Small intestine (tissue), 7 donors: ENCODE results near the gene LRFN2. TPM values are rescaled to one million over a fixed set of nuclear protein-coding genes. Genes with fewer than 3 reads are reported as not detected.

Experiments
- DNase-seq, 2 donors: peaks; one replicate each; pipeline versions ENCODE4 v3.0.0 to v3.0.0-alpha.2; 2013
- FAIRE-seq: peaks from 2 replicates; lab custom pipeline; 2012; peaks lifted over from hg19 to GRCh38; lab: Jason Lieb, UNC
- H3K27ac ChIP-seq, 3 donors: one replicate each; pipeline ENCODE4 v1.5.1; 2013; ENCODE audit warnings: low read length in 2 of 3, mild to moderate bottlenecking in 2 of 3, control low read depth in 1 of 3, inconsistent platforms in 1 of 3, low read depth in 1 of 3, moderate library complexity in 1 of 3
- H3K27me3 ChIP-seq, 3 donors: one replicate each; pipeline ENCODE4 v1.6.1; 2013; ENCODE audit warnings: low read length in 3 of 3, inconsistent platforms in 1 of 3; ENCODE audit not compliant: control insufficient read depth in 3 of 3, insufficient read depth in 3 of 3
- H3K36me3 ChIP-seq, 3 donors: one replicate each; pipeline ENCODE4 v1.6.1; 2013; ENCODE audit warnings: low read length in 3 of 3, inconsistent platforms in 1 of 3, low read depth in 1 of 3, mild to moderate bottlenecking in 1 of 3, moderate library complexity in 1 of 3; ENCODE audit not compliant: control insufficient read depth in 3 of 3, insufficient read depth in 2 of 3
- H3K4me1 ChIP-seq, 3 donors: one replicate each; pipeline ENCODE4 v1.6.1; 2013; ENCODE audit warnings: low read length in 2 of 3, inconsistent platforms in 1 of 3, low read depth in 1 of 3, mild to moderate bottlenecking in 1 of 3, moderate library complexity in 1 of 3; ENCODE audit not compliant: control insufficient read depth in 3 of 3, insufficient read depth in 2 of 3
- H3K4me3 ChIP-seq, 3 donors: one replicate each; pipeline ENCODE4 v1.5.1; 2013; ENCODE audit warnings: low read length in 3 of 3, control low read depth in 1 of 3, inconsistent platforms in 1 of 3, low read depth in 1 of 3, mild to moderate bottlenecking in 1 of 3, moderate library complexity in 1 of 3
- H3K9me3 ChIP-seq, 2 donors: one replicate each; pipeline ENCODE4 v1.6.1; 2013; ENCODE audit warnings: low read depth in 1 of 2, low read length in 1 of 2; ENCODE audit not compliant: control insufficient read depth in 2 of 2, insufficient read depth in 1 of 2
- WGBS, 3 donors: extraction: QIAGEN DNeasy Blood & Tissue Kit; methylation state at CpG; one replicate each; pipeline ENCODE4 v1.1.7; 2013; 5-methylcytosine and 5-hydroxymethylcytosine counted together
- polyA plus RNA-seq, 4 donors: library from polyadenylated mRNA; stranded (reverse) in 3 of 4; unstranded in 1 of 4; fragments of 200-250 nt in 3 of 4; fragments of 120-200 nt in 1 of 4; gene quantifications; one replicate each; pipeline versions ENCODE4 v1.2.1 to v1.2.3, GENCODE V29; 2013
- donor health status: healthy with polysubstance abuse.
- donor health status: control.
- donor health status: control.
- donor health status: Bipolar disorder and iron deficiency.
- donor health status: healthy.

LRFN2 gene
- polyA plus RNA-seq, 4 donors = 0.22 to 0.40 TPM; not detected in 2

DNA sequence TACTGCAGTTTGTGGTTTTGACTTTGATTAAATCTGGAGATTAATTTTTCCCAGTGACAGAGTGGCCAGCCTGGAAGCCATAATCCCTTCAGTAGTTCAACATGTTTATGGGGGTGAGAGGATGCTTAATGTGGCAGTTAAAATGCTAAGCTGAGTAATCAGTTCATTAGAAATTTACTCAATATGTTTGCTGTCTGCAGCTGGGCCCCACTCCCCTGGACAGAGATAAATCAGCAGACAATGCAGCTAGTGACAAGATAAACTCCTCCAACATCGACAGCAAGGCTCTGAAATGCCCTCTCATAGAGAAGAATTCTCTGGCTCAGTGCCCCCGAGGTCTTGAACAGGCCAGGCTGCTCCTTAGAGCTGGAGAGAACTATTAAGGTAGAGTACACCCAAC, 101.9 kb downstream of the LRFN2 start:
- WGBS, 3 donors = 9 to 28% (median 11%) methylated on average over 2 of the region's 2 CpGs
- Histone ChIP-seq H3K36me3 (no peaks in the 10 kb centered on the region), H3K9me3 (no peaks in the 10 kb centered on the region), H3K27me3 (no peaks in the 10 kb centered on the region), H3K4me1 (no peaks in the 10 kb centered on the region), H3K4me3 (no peak overlapping the region), H3K27ac (no peak overlapping the region)
- DNase-seq = peak in 1 of 2 donors; percentile 6
- no peak for FAIRE-seq

DNA sequence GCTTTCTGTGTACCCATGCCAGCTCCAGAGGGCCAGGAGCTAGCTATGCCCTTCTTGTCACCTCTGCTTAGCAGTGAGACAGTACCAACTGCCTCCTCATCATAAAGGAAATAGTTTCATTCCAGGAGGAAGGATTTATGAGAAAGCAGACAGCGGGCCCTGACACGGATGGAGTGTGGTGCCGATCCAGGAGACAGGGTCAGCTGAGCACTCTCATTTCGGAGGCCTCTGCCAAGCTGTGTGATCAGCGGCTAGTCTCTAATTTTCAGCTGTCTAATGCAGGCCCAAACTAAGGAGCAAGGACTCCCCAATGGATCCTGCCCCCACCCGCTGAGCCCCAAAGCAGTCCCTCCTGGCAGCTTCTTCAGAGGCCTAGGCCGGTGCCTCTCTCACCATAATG, 103.1 kb downstream of the LRFN2 start:
- 81 to 91% (median 86%) methylated on average over 7 of the region's 7 CpGs for WGBS, 3 donors
- FAIRE-seq (no peak), DNase-seq (no peak)
- H3K4me1 ChIP-seq = no peaks in the 10 kb centered on the region
- no peaks in the 10 kb centered on the region for H3K9me3 ChIP-seq
- H3K4me3 ChIP-seq = no peak overlapping the region
- H3K27ac ChIP-seq = no peak overlapping the region
- no peaks in the 10 kb centered on the region for H3K27me3 ChIP-seq
- H3K36me3 ChIP-seq = no peaks in the 10 kb centered on the region

DNA sequence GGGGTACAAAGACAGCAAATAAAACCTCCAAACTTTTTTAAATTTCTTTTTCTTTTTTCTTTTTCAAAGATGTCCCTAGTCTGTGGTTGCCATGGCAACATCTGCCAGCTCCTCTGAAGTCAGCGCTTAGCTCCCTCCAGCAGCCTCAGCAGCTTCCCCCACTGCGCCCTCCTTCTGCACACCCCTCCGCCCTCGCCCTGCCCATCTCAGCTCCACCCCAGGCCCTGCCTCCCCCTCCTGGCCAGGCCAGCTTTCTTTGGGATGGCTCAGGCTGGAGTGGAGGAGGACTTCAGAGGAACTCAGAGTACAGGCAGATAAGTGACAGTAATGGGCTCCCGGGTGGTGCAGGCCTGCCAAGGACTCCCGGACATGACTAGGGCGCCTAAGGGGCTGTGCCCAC, 104.6 kb downstream of the LRFN2 start:
- no peak for FAIRE-seq
- DNase-seq = no peak
- WGBS, 3 donors = 65 to 75% (median 70%) methylated on average over 7 of the region's 7 CpGs
- H3K27me3 ChIP-seq = peaks cover 0 to 9% (median 0%) of the 10 kb centered on the region in 3 donors
- H3K36me3 ChIP-seq = no peaks in the 10 kb centered on the region
- no peak overlapping the region for H3K27ac ChIP-seq
- H3K4me3 ChIP-seq = no peak overlapping the region
- H3K9me3 ChIP-seq = no peaks in the 10 kb centered on the region
- no peaks in the 10 kb centered on the region for H3K4me1 ChIP-seq

DNA sequence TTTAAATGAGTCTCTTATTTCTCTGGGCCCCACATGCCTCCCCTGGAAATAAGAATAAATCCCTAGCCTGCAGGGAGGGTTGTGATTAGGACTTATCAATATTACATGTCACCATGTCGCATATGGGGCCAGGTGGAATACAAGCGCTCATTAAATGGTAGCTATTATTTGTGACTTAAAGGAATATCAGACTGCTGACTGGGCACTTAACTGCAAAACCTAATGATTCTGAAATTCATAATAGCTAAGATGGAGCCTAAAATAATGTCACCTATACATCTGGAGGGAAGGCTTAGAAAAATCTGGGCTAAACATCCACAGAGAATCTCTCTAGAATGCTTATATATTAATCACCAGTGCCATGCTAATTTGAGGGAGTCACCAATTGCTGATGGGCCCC, 106.5 kb downstream of the LRFN2 start:
- Histone ChIP-seq H3K36me3 (no peaks in the 10 kb centered on the region), H3K27ac (no peak overlapping the region), H3K4me3 (no peak overlapping the region), H3K4me1 (no peaks in the 10 kb centered on the region), H3K9me3 (no peaks in the 10 kb centered on the region), H3K27me3 (peaks cover 0 to 14% (median under 1%) of the 10 kb centered on the region in 3 donors)
- 90 to 92% (median 90%) methylated on average over 2 of the region's 2 CpGs for WGBS, 3 donors
- DNase-seq = no peak
- FAIRE-seq = no peak

DNA sequence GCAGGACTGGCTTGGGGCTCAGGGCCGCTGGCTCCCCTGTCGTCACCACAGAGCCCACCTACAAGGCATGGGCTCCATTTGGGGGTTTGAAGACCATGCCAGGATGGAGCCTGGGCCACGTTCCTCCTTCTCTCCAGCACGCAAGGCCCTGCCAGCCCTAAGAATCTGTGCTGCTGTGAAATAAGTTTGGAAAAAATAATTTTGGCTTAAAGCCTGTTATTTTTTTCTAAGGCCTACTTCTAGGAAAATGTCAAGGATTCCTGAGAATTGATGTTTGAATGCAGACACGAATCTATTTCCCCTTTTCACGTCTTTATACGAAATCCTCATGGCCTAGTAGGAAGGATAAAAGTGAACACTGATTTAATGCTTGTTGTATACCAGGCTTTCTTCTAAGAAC, 107.5 kb downstream of the LRFN2 start:
- peaks cover 0 to 14% (median 2%) of the 10 kb centered on the region in 3 donors for H3K27me3 ChIP-seq
- WGBS, 3 donors = 67 to 88% (median 79%) methylated on average over 7 of the region's 7 CpGs
- no peak overlapping the region for H3K27ac ChIP-seq
- no peaks in the 10 kb centered on the region for H3K4me1 ChIP-seq
- FAIRE-seq (no peak), DNase-seq (no peak)
- H3K9me3 ChIP-seq = no peaks in the 10 kb centered on the region
- no peaks in the 10 kb centered on the region for H3K36me3 ChIP-seq
- H3K4me3 ChIP-seq = no peak overlapping the region

DNA sequence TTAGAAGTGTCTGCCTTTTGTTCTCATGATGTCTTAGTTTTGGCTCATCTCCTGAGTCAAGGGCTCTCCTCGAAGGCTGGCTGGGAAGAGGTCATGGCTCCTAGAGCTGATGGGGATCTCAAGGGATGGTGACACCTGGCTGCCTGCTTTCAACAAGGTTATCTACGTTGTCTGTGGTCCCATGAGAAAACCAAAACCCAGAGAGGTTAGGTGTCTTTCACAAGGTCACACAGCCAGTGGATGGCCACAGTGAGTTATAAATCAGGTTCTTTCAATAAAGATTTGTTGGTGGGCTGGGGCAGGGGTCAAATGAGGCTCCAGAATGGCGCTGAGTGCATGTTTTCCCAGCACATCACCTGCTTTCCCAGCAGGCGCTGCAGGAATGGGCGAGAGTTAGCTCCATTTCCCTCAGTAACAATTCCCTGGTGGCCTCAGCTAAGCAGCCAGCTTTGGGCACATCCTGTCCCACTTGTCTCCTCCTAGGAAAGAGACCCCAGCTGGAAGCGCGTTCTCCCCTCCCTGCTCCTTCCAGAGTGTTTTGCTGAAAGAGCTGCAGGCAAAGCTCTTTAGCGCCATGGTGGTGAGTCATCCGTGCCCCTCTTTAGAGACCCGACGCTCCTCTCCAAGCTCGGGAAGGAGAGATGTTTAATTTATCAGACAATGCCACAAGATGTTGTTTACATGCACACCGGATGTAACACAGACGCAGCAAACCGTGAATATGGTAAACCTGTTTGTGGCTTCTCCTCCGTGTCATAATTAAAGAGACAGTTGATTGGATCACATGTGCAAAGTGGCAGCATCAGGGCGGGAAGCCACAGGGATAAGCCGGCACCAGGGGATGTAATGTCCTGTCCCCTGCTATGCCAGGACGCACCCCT, 109.7 kb downstream of the LRFN2 start:
- DNase-seq = peak; percentile 14 to 50

DNA sequence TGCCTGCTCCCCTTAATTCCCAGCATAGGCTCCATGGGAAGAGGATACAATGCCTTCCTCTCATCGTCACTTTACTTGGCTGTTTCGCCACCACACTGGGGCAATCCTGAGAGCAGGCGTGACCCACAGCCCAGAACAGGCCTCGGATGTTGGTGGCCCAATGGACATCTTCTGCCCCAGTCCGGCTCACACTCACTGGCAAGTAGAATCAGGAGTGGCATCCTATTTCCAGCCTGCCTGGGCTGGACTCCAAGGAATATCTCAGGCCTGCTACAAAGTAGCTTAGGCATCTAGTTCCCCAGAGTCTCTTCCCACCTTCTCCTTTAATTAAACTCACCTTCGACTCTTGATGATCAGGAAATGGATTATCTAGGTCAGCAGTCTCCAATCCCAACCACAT, 110.5 kb downstream of the LRFN2 start:
- no peak overlapping the region for H3K4me3 ChIP-seq
- DNase-seq = no peak
- no peak overlapping the region for H3K27ac ChIP-seq
- WGBS, 3 donors = 88 to 90% (median 90%) methylated on average over 6 of the region's 6 CpGs
- peaks cover 0 to 17% (median 2%) of the 10 kb centered on the region in 3 donors for H3K27me3 ChIP-seq
- H3K4me1 ChIP-seq = no peaks in the 10 kb centered on the region
- no peaks in the 10 kb centered on the region for H3K9me3 ChIP-seq
- H3K36me3 ChIP-seq = no peaks in the 10 kb centered on the region
- FAIRE-seq = no peak

More for the DNA sequence above, 109.7 kb downstream of the LRFN2 start:
- Histone ChIP-seq H3K4me3 (no peak overlapping the region), H3K4me1 (no peaks in the 10 kb centered on the region), H3K27me3 (peaks cover 0 to 14% (median 2%) of the 10 kb centered on the region in 3 donors), H3K9me3 (no peaks in the 10 kb centered on the region), H3K27ac (peak overlapping the region in 1 of 3 donors; percentile 9), H3K36me3 (no peaks in the 10 kb centered on the region)
- FAIRE-seq = no peak
- WGBS, 3 donors = 35 to 43% (median 35%) methylated on average over 19 of the region's 19 CpGs

DNA sequence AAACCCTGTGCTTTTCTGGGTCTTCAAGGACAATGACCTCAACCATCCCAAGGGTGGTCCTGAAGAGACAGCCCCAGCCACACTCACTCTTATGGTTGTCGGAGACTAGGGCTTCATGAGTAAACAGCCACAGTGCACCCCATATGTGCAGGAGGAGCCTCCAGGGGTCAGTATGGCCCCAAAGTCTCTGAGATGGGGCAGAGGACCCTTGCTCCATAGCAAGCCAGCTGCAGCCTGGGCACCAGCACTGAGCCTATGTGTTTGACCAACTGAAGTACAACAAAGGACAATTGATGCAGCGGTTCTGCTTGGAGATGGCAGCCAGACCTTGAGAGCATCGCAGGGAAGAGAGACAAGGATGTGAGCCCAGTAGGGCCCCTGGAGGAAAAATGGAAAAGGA, 112.2 kb downstream of the LRFN2 start:
- DNase-seq (no peak), FAIRE-seq (no peak)
- Histone ChIP-seq H3K4me3 (no peak overlapping the region), H3K27ac (no peak overlapping the region), H3K36me3 (no peaks in the 10 kb centered on the region), H3K4me1 (no peaks in the 10 kb centered on the region), H3K27me3 (peaks cover 0 to 17% (median 2%) of the 10 kb centered on the region in 3 donors), H3K9me3 (no peaks in the 10 kb centered on the region)
- 88 to 93% (median 91%) methylated on average over 3 of the region's 3 CpGs for WGBS, 3 donors
